Stimulated activated CD8-positive, alpha-beta memory T cell treated with anti-CD3 and anti-CD28 coated beads, Interleukin-7, amount 100 ng/mL, for 1 hour (primary cell): ENCODE results near the gene WFDC11.
"Not testable (repeated sequence)": the region's sequence is repeated elsewhere in the genome, so short reads cannot be mapped to it uniquely, and the experiment has no call there.

Experiments used
- DNase-seq, 2 donors: peaks; one replicate each; pipeline ENCODE4 v3.0.0-alpha.2; 2020; ENCODE audit warnings: low read depth in 2 of 2

The WFDC11 gene

DNA sequence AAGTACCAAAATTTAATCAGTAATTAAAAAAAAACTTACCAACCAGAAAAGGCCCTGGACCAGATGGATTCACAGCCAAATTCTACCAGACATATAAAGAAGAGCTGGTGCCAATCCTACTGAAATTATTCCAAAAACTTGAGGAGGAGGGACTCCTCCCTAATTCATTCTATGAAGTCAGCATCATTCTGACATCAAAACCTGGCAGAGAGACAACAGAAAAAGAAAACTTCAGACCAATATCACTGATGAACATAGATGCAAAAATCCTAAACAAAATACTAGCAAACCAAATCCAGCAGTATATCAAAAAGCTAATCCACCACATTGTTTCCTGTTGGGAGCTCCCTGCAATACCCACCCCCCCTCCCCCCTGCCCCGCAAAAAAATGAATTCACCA is at the start of gene WFDC11:
TSS of gene WFDC11 (minus strand) at position 101 of the 400 bp plus-strand sequence. CDS start 19,639 bp downstream, outside the sequence.
- no peak for DNase-seq

DNA sequence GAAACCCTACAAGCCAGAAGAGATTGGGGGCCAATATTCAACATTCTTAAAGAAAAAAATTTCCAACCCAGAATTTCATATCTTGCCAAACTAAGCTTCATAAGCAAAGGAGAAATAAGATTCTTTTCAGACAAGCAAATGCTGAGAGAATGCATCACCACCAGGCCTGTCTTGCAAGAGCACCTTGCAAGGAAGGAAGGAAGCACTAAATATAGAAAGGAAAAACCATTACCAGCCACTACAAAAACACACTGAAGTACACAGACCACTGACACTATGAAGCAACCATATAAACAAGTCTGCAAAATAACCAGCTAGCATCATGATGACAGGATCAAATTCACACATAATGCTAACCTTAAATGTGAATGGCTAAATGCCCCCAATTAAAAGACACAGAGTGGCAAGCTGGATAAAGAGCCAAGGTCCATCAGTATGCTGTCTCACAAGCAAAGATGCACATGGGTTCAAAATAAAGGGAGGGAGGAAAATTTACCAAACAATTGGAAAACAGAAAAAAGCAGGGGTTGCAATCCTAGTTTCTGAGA is 46.2 kb upstream of the WFDC11 start:
- not testable (repeated sequence) for DNase-seq

GRCh38 chr20:45704969-45705637 is 35.1 kb upstream of the WFDC11 start, which contains the start of gene WFDC10B:
Gene WFDC10B, minus strand, starts transcription at chr20:45705019. Its CDS starts 19,027 bp downstream, at chr20:45685992.
- DNase-seq: no peak

DNA sequence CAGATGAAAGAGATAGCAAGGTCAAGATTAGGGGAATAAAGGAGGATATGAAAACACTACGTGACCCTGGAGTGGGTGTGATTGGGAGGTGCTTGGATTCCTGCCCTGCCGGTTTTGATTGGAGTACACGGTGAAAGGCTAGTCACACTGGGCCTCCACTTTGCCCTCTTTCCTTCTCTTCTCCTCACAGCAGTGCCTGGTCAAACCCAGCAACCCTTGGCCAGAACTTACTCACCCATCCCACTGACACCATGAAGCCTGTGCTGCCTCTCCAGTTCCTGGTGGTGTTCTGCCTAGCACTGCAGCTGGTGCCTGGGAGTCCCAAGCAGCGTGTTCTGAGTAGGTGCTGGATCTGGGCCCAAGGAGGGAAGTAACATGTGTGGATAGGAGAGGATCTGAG is 31.8 kb upstream of the WFDC11 start, which contains the start of gene WFDC13:
TSS of gene WFDC13 (plus strand) at position 166 of the 400 bp plus-strand sequence. CDS start at position 252, 86 bp downstream.
- DNase-seq: no peak

GRCh38 chr20:45701104-45701503 is 31.1 kb upstream of the WFDC11 start:
- no peak for DNase-seq

GRCh38 chr20:45695496-45695895 is 25.5 kb upstream of the WFDC11 start:
- no peak for DNase-seq

DNA sequence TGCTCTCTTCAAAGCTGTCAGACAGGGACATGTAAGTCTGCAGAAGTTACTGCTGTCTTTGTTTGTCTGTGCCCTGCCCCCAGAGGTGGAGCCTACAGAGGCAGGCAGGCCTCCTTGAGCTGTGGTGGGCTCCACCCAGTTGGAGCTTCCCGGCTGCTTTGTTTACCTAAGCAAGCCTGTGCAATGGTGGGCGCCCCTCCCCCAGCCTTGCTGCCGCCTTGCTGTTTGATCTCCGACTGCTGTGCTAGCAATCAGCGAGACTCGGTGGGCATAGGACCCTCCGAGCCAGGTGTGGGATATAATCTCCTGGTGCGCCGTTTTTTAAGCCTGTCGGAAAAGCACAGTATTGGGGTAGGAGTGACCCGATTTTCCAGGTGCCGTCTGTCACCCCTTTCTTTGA is 23.3 kb upstream of the WFDC11 start:
- not testable (repeated sequence) for DNase-seq

- DNase-seq: no peak
Measured at GRCh38 chr20:45685896-45686295, 15.9 kb upstream of the WFDC11 start.

GRCh38 chr20:45679650-45680049 is 9.6 kb upstream of the WFDC11 start:
- DNase-seq: no peak

- DNase-seq: no peak
Measured at GRCh38 chr20:45672765-45673164, 2.7 kb upstream of the WFDC11 start.

GRCh38 chr20:45657038-45657437 is 13.0 kb downstream of the WFDC11 start:
- not testable (repeated sequence) for DNase-seq

GRCh38 chr20:45651726-45652125 is 18.3 kb downstream of the WFDC11 start:
- DNase-seq: not testable (repeated sequence)

- no peak for DNase-seq
Measured at GRCh38 chr20:45649312-45649863, 20.7 kb downstream of the WFDC11 start.

DNA sequence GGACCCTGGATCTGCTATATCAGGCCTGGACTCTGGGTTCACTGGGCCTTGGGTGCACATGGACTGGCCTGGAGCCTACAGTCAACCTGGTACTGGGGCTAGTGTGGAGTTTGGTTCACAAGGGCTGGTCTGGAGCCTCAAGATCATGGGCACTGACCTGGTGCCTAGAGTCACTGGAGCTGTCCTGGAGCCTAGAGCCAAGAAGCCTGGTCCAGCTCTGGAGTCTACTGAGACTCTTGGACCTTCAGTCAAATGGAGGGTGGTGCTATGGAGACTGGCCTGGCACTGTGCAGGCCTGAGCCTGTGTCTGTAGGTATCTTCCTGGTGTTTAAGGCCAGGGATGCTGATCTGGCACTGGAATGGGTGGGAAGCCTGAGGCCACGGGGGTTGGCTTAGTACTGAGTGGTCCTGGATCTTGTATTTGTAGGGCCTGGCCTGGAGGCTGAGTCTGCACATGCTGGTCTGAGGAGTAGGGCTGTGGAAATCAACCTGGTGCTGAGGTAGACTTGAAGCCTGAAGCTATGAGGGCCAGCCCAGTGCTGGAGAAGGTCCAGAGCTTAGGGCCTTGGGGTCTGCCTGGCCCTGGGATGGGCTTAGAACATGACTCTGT is 22.5 kb downstream of the WFDC11 start:
- no peak for DNase-seq

DNA sequence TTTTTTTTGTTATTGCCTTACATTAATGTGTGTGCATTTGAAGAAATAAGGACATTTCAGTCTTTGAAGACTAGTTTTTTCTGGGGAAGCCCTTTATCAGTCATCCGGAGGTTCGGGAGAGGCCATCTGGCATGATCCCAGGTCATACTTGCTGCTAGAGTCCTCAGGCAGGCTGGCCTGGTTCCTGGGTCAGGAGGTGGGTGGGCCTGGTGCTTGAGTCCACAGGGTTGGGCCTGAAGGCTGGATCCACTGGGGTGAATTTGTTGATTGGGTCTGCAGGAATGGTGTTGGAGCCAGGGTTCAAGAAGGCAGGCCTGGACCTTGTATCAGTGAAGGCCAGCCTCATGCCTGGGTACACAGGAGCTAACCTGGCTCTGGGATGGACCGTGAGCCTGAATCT is 23.2 kb downstream of the WFDC11 start:
- DNase-seq: no peak

GRCh38 chr20:45645869-45646268 is 24.2 kb downstream of the WFDC11 start:
- not testable (repeated sequence) for DNase-seq

- DNase-seq: not testable (repeated sequence)
Measured at GRCh38 chr20:45641076-45641475, 29.0 kb downstream of the WFDC11 start.

GRCh38 chr20:45639687-45640086 is 30.4 kb downstream of the WFDC11 start:
- no peak for DNase-seq

DNA sequence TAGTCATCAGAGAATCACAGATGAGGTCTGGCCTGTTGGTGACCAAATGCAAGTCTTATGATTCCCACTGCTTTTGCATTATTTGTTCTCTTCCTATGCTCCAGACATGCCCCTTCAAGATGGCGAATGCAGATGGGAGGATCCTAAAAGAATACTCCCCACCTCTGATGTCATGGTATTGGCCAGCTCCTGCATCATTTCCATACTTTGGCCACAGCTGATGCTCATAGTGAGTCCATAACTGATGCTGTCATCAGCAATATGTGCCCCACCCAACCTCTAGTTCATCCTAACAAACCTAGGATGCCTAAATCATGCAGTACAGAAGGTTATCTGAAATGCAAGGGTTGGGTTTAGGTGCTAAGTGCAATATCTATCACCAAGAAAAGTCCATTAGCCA is 33.5 kb downstream of the WFDC11 start:
- no peak for DNase-seq

DNA sequence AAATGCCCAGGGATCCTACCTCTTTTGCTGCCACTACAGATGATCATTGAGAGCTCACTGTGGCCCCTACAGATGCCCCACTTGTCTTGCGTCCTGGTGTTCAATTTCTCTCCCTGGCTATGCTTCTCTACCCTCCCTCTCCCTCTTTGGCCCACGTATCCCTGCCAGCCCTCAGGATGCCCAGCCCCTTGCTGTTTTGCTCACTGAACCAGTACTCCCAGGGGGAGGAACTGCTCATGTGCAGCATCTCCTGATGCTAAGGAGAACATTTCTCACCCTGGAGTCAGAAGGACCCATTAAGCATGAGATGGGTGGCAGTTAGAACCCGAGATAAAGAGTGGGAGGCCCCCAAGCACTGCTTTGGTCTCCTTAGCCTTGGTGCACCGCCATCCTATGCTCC is 38.9 kb downstream of the WFDC11 start, which contains the start of gene WFDC9:
TSS of gene WFDC9 (minus strand) at position 101 of the 400 bp plus-strand sequence. CDS start 21,103 bp downstream, outside the sequence.
- no peak for DNase-seq

- DNase-seq: no peak
Measured at GRCh38 chr20:45630371-45630770, 39.7 kb downstream of the WFDC11 start.

DNA sequence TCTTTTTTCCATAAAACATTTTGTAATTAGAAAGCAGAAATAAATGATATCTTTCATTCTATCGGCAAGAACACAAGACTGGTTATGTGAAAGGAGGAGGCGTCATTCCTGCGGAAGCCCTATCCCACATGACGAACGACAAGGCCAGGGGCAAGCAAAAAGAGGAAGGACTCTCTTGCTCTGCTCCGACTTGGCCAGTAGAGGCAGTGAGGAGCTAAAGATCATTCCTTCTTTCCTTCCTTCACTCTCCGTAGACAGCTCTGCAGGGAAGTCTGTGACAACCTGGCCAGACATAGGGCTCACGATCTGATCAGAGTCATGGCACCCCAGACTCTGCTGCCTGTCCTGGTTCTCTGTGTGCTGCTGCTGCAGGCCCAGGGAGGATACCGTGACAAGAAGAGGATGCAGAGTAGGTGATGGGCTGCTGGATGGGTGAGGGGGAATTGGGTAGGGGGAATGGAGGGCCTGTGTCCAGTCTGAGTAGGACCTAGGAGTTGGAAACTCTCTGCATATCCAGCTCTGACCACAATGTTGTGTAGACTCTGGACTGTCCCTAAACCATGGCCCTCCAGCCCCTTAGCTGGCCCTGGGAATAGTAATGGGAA is 40.4 kb downstream of the WFDC11 start, which contains the start of gene WFDC10A:
TSS of gene WFDC10A (plus strand) at position 244 of the 605 bp plus-strand sequence. CDS start at position 319, 75 bp downstream.
- no peak for DNase-seq
